Measurements from ENCODE around the gene ASCC1. TPM values are rescaled to one million over a fixed set of nuclear protein-coding genes. Genes with fewer than 3 reads are reported as not detected.

ASCC1 gene
- total RNA-seq, 1 experiment from 2014 or later: 40.2 TPM

- TF ChIP-seq EZH2 (IDR thresholded peaks at IDR 0.05; ENCODE audit: borderline replicate concordance, low read depth, low read length, poor library complexity, severe bottlenecking) (no peak), CTCF (conservative IDR thresholded peaks at IDR 0.05; ENCODE audit: low read depth, low read length) (no peak)
Measured at GRCh38 chr10:72257051-72257892, 41.2 kb upstream of the ASCC1 start.

GRCh38 chr10:72255977-72256729 lies 40.1 kb upstream of the ASCC1 start:
- POLR2A ChIA-PET (ENCODE audit: low non-redundant PET): interaction anchor here (0.6 kb wide), 1 partner anchor 73 kb away, joined by 3 read pairs; no protein-coding TSS in a partner anchor
- Histone ChIP-seq H3K27ac (ENCODE audit: low read depth, low read length, poor library complexity, severe bottlenecking) (no peak overlapping the region), H3K4me1 (ENCODE audit: insufficient read depth, low read length, poor library complexity, severe bottlenecking) (peaks cover 41% of the 10 kb centered on the region), H3K36me3 (ENCODE audit: insufficient read depth, low read length, poor library complexity, severe bottlenecking) (no peaks in the 10 kb centered on the region), H3K9me3 (ENCODE audit: low read depth, low read length, poor library complexity, severe bottlenecking) (no peaks in the 10 kb centered on the region), H3K4me3 (ENCODE audit: low read depth, low read length, poor library complexity, severe bottlenecking) (no peak overlapping the region), H3K27me3 (replicated peaks; ENCODE audit: insufficient read depth, low read depth, low read length, poor library complexity) (no peaks in the 10 kb centered on the region)
- TF ChIP-seq CTCF (conservative IDR thresholded peaks at IDR 0.05; ENCODE audit: low read depth, low read length): no peak
- TF ChIP-seq EZH2 (IDR thresholded peaks at IDR 0.05; ENCODE audit: borderline replicate concordance, low read depth, low read length, poor library complexity, severe bottlenecking): no peak
- no peak for DNase-seq (ENCODE audit: low spot score)
- CTCF ChIA-PET: interaction anchor here (0.6 kb wide), 1 partner anchor 27 kb away, joined by 6 read pairs; no protein-coding TSS in a partner anchor
- BruUV-seq (replicated peaks): no TSS peak
- intact Hi-C loops (cut with micrococcal nuclease; ENCODE audit: unreplicated experiment): no loop called here

More at GRCh38 chr10:72257051-72257892, 41.2 kb upstream of the ASCC1 start:
- Histone ChIP-seq H3K4me1 (ENCODE audit: insufficient read depth, low read length, poor library complexity, severe bottlenecking) (peaks cover 49% of the 10 kb centered on the region), H3K36me3 (ENCODE audit: insufficient read depth, low read length, poor library complexity, severe bottlenecking) (no peaks in the 10 kb centered on the region), H3K9me3 (ENCODE audit: low read depth, low read length, poor library complexity, severe bottlenecking) (no peaks in the 10 kb centered on the region), H3K27me3 (replicated peaks; ENCODE audit: insufficient read depth, low read depth, low read length, poor library complexity) (no peaks in the 10 kb centered on the region), H3K27ac (ENCODE audit: low read depth, low read length, poor library complexity, severe bottlenecking) (peak overlapping the region; percentile 11), H3K4me3 (ENCODE audit: low read depth, low read length, poor library complexity, severe bottlenecking) (no peak overlapping the region)
- ChIA-PET CTCF (no interaction called here), POLR2A (ENCODE audit: low non-redundant PET) (interaction anchor here (1.2 kb wide), 1 partner anchor 15 kb away, joined by 44 read pairs; no protein-coding TSS in a partner anchor)
- intact Hi-C loops (cut with micrococcal nuclease; ENCODE audit: unreplicated experiment): no loop called here
- no TSS peak for BruUV-seq (replicated peaks)
- DNase-seq (ENCODE audit: low spot score): no peak

GRCh38 chr10:72254813-72255568 lies 38.9 kb upstream of the ASCC1 start:
- peak; percentile 72 for DNase-seq (ENCODE audit: low spot score)
- no peak overlapping the region for H3K4me3 ChIP-seq (ENCODE audit: low read depth, low read length, poor library complexity, severe bottlenecking)
- H3K27me3 ChIP-seq (replicated peaks; ENCODE audit: insufficient read depth, low read depth, low read length, poor library complexity): no peaks in the 10 kb centered on the region
- H3K36me3 ChIP-seq (ENCODE audit: insufficient read depth, low read length, poor library complexity, severe bottlenecking): no peaks in the 10 kb centered on the region
- H3K9me3 ChIP-seq (ENCODE audit: low read depth, low read length, poor library complexity, severe bottlenecking): no peaks in the 10 kb centered on the region
- H3K27ac ChIP-seq (ENCODE audit: low read depth, low read length, poor library complexity, severe bottlenecking): peak overlapping the region; percentile 57
- POLR2A ChIA-PET (ENCODE audit: low non-redundant PET): interaction anchor here (0.6 to 0.7 kb wide), 3 partner anchors 14 to 87 kb away, joined by 3 read pairs; no protein-coding TSS in a partner anchor
- intact Hi-C loops (cut with micrococcal nuclease; ENCODE audit: unreplicated experiment): no loop called here
- peaks cover 33% of the 10 kb centered on the region for H3K4me1 ChIP-seq (ENCODE audit: insufficient read depth, low read length, poor library complexity, severe bottlenecking)
- BruUV-seq (replicated peaks): no TSS peak
- 0 out of 2 replicates have a peak, but pooled peaks have one; percentile 9 for TF ChIP-seq CTCF (conservative IDR thresholded peaks at IDR 0.05; ENCODE audit: low read depth, low read length)
- TF ChIP-seq EZH2 (IDR thresholded peaks at IDR 0.05; ENCODE audit: borderline replicate concordance, low read depth, low read length, poor library complexity, severe bottlenecking): no peak
- CTCF ChIA-PET: interaction anchor here (0.6 kb wide), 1 partner anchor 29 kb away, joined by 6 read pairs; no protein-coding TSS in a partner anchor
